Neutrophil (primary cell): ENCODE results near the gene SCNN1G.

ENCODE experiments used
- H3K27ac ChIP-seq: fragments of 200-600 bp; sonication (generic); 2 replicates; pipeline ENCODE4 v1.5.1; 2016; ENCODE audit warnings: mild to moderate bottlenecking, moderate library complexity
- H3K27me3 ChIP-seq: fragments of 200-600 bp; sonication (generic); 2 replicates; pipeline ENCODE4 v1.6.0; 2016; ENCODE audit warnings: mild to moderate bottlenecking
- H3K36me3 ChIP-seq: fragments of 200-600 bp; sonication (generic); 2 replicates; pipeline ENCODE4 v1.5.1; 2017
- H3K4me1 ChIP-seq, 2 experiments: fragments of 200-600 bp in 1 of 2; sonication (generic) in 1 of 2; 1 replicate in 1 of 2; 2 replicates in 1 of 2; pipeline versions ENCODE4 v1.5.1 to v1.6.1; 2013 to 2016; ENCODE audit warnings: low read depth in 1 of 2, low read length in 1 of 2, mild to moderate bottlenecking in 1 of 2, moderate library complexity in 1 of 2; ENCODE audit not compliant: control insufficient read depth in 1 of 2, insufficient read depth in 1 of 2
- H3K4me3 ChIP-seq, 2 experiments: fragments of 200-600 bp in 1 of 2; sonication (generic) in 1 of 2; 1 replicate in 1 of 2; 2 replicates in 1 of 2; pipeline ENCODE4 v1.5.1; 2013 to 2016; ENCODE audit warnings: low read depth in 1 of 2, low read length in 1 of 2, mild to moderate bottlenecking in 1 of 2, moderate library complexity in 1 of 2
- H3K9me3 ChIP-seq: fragments of 200-600 bp; sonication (generic); 2 replicates; pipeline ENCODE4 v1.5.1; 2016
- TF ChIP-seq, protein P1 (sequence below): fragments of 200-600 bp; sonication (generic); IDR thresholded peaks from 2 replicates; pipeline ENCODE4 v1.5.1; 2016; ENCODE audit warnings: antibody characterized with exemption

SCNN1G gene

DNA sequence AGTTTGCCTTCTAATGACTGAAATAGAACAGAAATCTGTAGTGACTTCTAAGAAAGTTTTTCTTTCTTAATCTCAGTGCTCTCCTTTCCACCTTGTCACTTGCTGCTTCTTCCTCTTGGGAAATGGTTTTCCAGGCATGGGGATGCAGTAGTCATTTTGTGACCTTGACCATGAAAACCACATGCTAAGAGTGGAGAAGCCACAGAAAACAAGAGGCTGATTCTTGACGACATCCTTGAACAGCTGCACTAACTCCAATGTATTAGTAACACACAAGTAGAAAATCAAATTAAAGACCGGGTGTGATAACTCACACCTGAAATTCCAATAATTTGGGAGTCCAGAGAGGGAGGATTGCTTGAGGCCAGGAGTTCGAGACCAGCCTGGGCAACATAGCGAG, 17.8 kb upstream of the SCNN1G start:
- peaks cover 55% of the 10 kb centered on the region for H3K27me3 ChIP-seq
- no peak overlapping the region for H3K27ac ChIP-seq
- no peaks in the 10 kb centered on the region for H3K36me3 ChIP-seq
- TF ChIP-seq, protein P1, sequence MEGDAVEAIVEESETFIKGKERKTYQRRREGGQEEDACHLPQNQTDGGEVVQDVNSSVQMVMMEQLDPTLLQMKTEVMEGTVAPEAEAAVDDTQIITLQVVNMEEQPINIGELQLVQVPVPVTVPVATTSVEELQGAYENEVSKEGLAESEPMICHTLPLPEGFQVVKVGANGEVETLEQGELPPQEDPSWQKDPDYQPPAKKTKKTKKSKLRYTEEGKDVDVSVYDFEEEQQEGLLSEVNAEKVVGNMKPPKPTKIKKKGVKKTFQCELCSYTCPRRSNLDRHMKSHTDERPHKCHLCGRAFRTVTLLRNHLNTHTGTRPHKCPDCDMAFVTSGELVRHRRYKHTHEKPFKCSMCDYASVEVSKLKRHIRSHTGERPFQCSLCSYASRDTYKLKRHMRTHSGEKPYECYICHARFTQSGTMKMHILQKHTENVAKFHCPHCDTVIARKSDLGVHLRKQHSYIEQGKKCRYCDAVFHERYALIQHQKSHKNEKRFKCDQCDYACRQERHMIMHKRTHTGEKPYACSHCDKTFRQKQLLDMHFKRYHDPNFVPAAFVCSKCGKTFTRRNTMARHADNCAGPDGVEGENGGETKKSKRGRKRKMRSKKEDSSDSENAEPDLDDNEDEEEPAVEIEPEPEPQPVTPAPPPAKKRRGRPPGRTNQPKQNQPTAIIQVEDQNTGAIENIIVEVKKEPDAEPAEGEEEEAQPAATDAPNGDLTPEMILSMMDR: no peak
- no peaks in the 10 kb centered on the region for H3K9me3 ChIP-seq
- no peaks in the 10 kb centered on the region for H3K4me1 ChIP-seq
- no peak overlapping the region for H3K4me3 ChIP-seq

DNA sequence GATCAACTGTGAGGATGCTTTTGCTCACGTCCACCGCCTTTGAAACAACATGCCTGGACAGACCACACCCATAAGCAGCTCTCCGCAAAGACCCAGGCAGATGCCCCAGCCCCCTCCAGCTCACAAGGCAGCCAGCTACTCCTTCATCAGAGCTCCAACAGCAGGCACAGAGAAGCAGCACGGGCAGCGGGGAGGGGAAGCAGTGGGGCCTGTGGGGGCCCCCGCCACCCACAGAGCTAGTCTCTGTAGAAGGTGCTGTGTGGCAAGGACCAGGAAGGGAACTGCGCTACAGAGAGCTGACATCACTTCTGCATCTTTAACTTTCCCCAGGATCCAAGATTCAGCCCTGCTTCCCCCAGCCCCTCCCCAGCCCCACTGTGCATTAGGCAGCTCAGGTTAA, 10.0 kb upstream of the SCNN1G start:
- Histone ChIP-seq H3K36me3 (no peaks in the 10 kb centered on the region), H3K4me3 (no peak overlapping the region), H3K27me3 (peaks cover 54% of the 10 kb centered on the region), H3K4me1 (no peaks in the 10 kb centered on the region), H3K9me3 (no peaks in the 10 kb centered on the region), H3K27ac (no peak overlapping the region)
- TF ChIP-seq, protein P1: no peak

DNA sequence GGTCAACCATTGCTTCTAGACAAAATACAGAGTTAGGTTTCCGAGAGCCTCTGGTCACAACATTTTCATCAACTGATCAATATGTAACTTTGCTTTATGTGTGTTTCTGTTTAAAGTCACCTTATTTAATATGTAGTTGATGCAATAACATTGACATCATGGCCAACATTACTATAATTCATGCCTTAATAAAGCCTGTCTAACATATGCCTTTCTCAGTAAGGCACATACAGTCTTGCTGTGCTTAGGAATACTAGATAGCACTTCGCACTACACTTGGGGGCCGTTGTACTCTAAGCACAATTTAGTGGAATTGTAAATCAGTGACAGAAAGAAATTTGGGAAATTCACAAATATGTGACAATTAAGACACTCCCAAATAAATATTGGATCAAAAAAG, 9.6 kb upstream of the SCNN1G start:
- Histone ChIP-seq H3K4me1 (no peaks in the 10 kb centered on the region), H3K9me3 (no peaks in the 10 kb centered on the region), H3K36me3 (no peaks in the 10 kb centered on the region), H3K27me3 (peaks cover 54% of the 10 kb centered on the region), H3K4me3 (no peak overlapping the region), H3K27ac (no peak overlapping the region)
- TF ChIP-seq, protein P1: no peak

DNA sequence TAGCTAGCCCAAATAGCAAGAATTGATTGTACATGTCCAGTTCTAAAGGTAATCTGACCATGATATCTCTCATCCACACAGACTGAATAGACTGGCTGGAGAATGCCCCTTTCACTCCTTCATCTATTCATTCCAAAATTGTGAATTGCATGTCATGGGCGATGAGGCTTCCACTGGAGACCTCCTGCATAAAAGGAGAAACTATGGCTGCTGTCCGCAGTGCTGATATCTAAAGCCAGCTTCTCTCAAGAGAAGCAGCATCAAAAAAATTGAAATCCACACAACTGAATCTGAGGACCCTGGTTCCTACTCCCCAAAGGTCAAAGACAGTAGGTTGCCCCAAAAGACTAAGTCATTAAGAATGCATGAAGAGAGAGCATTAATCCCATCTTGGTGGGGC, 7.9 kb upstream of the SCNN1G start:
- H3K27me3 ChIP-seq: peaks cover 53% of the 10 kb centered on the region
- H3K4me1 ChIP-seq: no peaks in the 10 kb centered on the region
- H3K9me3 ChIP-seq: no peaks in the 10 kb centered on the region
- H3K4me3 ChIP-seq: no peak overlapping the region
- TF ChIP-seq, protein P1: no peak
- no peak overlapping the region for H3K27ac ChIP-seq
- H3K36me3 ChIP-seq: no peaks in the 10 kb centered on the region

DNA sequence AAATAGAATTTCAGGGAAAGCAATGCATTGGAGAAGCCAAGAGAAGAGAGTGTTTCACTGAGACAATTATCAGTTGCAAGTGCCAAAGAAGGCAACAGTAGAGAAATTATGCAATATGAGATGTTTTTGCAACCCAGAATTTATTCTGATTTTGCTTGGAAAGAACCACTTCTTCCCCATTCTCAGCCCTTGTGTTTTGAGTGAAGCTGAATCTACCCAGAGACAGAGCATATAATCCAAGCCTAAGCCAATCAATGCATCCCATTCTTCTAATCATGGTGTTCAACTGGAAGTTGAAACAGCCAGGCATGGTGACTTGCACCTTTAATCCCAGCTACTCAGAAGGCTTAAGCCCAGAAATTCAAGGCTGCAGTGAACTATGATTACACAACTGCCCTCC, 6.9 kb upstream of the SCNN1G start:
- TF ChIP-seq, protein P1: no peak
- Histone ChIP-seq H3K4me3 (no peak overlapping the region), H3K27ac (no peak overlapping the region), H3K36me3 (no peaks in the 10 kb centered on the region), H3K9me3 (no peaks in the 10 kb centered on the region), H3K27me3 (peaks cover 53% of the 10 kb centered on the region), H3K4me1 (no peaks in the 10 kb centered on the region)

DNA sequence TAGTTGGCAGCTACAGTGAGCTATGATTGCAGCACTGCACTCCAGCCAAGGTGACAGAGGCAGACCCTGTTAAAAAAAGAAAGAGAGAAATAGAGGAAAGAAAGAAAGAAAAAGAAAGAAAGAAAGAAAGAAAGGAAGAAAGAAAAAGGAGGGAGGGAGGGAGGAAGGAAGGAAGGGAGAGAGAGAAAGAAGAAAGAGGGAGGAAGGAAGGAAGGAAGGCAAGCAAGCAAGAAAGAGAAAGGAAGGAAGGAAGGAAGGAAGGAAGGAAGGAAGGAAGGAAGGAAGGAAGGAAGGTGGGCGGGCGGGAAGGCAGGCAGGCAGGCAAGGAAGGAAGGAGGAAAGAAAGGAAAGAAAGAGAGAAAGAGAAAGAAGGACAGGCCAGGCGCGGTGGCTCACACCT, 1.0 kb upstream of the SCNN1G start:
- Histone ChIP-seq H3K9me3 (no peaks in the 10 kb centered on the region), H3K4me3 (no peak overlapping the region), H3K4me1 (peaks cover 2 to 11% of the 10 kb centered on the region in 2 experiments), H3K27me3 (peaks cover 87% of the 10 kb centered on the region), H3K36me3 (no peaks in the 10 kb centered on the region), H3K27ac (no peak overlapping the region)
- TF ChIP-seq, protein P1: no peak
